Sciatic nerve (tissue), 2 donors: ENCODE measurements around the gene CCDC85A. TPM values are rescaled to one million over a fixed set of nuclear protein-coding genes. Genes with fewer than 3 reads are reported as not detected.

ENCODE experiments used
- ATAC-seq: fragments of 200-7000 bp; cut with Tn5 transposase; one replicate; pipeline ENCODE4 v1.9.1; 2020; ENCODE audit warnings: mild to moderate bottlenecking, moderate library complexity
- DNase-seq: peaks from one replicate; pipeline ENCODE4 v3.0.0-alpha.2; 2020; ENCODE audit warnings: low spot score
- intact Hi-C: fragments of 100-400 bp; cut with DNase I; formaldehyde crosslinking; loops from one replicate; pipeline ENCODE4 v1.14.2; 2022
- total RNA-seq: library from RNA; stranded (reverse); fragmentation: NEBNext Ultra II Directional; extraction: Animal tissue kit (Norgen Biotek cat#: 25700); gene quantifications from one replicate; pipeline ENCODE4 v1.2.1, GENCODE V29; 2021
- donor health status: DM: no; HTN: no; CAD: no.
- donor health status: DM: no; HTN: no; CAD: no.

The CCDC85A gene
- total RNA-seq, 1 donor from 2014 or later: 3.9 TPM

DNA sequence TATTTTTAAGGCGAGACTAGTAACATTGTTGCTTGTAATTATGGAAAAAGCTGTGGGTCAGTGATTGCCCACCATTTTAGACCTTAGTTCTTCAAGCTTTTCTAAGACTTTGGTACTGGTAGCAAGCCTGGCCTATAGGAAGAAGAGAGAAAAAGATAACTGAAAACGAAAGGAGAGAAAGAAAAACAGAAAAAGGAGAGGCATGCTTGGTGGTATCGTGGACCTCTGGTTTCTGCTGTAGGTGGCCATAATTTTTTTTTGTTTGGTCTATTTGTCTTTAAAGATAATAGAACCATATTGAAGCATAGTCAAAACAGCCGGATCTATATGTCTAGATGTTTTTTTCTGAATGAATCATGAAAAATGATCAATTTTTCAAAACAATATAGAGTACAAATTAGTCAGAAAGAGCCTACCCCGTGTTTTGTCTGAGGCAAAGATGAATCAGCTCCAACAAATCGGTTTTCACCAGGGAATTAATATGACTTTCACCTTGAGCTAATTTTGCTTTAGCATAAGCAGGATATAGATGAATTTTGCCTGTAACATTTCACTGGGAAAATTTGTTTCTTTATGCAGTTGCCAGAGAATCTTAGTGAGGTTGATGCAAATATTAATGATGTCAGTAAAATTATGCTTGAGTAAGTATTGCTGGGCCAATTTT is 45.7 kb downstream of the CCDC85A start:
- intact Hi-C loops: no loop called here
- ATAC-seq (no peak), DNase-seq (no peak)

DNA sequence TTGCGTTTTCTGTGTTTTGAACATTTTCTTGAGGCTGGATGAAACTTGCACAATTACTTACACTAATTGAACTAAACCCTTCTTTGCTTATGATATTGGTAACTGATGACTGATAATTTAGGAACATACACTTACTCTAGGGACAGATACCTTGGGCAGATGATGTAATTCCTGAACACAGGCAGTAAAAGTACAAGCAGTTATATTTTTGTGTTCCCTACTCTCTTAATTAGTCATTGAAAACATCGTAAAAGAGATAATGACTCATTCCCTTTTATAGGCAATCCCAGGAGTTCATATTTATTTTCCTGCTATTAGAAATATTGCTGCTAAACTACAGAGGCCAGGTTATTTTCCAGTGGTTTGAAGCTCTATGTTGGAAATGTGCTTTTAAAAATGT is 46.4 kb downstream of the CCDC85A start:
- DNase-seq (no peak), ATAC-seq (no peak)
- intact Hi-C loops: no loop called here

DNA sequence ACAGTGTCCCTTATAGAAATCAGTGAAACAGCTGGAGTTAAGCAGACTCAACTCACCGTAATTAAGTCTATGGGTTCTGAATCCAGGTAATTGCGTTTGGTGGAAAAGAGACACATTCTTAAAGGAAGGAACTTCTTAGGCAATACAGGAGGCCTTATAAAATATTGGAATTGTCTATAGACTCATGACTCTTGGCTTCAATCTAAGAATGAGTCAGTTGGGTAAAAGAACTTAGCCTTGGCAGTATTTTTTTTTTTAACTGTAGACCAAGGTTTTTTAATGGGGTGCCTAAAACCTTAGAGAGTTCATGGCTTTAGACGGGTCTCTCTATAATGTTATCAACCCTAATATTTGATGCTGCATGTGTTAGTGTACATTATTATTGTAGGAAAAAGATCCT is 47.6 kb downstream of the CCDC85A start:
- DNase-seq: no peak
- intact Hi-C loops: no loop called here
- ATAC-seq: no peak

DNA sequence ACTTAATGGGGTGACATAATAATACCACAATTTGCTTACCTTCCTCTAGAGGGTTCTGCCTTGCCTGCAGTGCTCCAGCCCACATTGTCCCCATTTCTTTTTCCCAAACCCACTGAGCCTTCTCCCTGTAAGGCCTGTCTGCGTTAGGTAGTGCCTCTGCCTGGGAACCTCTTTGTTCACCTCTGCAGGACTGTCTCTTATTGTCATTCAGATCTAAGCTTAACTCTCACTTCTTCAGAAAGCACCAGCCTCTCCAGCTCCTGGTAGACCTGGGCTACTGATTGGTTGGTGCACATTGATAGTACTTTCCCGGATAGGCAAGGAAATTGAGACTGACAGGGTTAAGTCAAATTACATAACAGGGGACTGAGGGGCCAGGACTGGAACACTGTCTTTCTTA is 49.1 kb downstream of the CCDC85A start:
- DNase-seq (no peak), ATAC-seq (no peak)
- intact Hi-C loops: no loop called here

GRCh38 chr2:56234241-56234640 is 50.5 kb downstream of the CCDC85A start:
- DNase-seq: no peak
- ATAC-seq: no peak
- intact Hi-C loops: no loop called here

DNA sequence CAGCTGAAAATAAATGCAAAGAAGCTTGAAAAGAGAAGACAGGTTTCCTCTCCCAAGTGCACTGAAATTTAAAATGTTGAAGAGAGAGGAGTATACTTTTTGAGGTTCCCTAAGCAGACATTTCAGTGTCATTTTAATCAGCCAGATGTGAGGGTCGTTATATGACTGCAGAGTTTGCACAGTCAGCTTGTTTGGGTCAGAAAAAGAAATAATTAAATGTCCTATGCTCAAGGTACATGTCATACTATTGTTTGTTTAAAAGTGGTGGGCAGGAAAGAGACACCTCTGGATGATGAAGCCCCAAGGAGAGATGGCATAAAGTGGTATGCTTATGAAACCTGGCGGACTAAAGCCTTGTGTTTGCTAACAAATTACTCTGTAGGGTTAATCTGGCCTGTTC is 55.2 kb downstream of the CCDC85A start:
- DNase-seq (no peak), ATAC-seq (no peak)
- intact Hi-C loops: no loop called here

GRCh38 chr2:56239437-56239836 is 55.6 kb downstream of the CCDC85A start:
- intact Hi-C loops: no loop called here
- ATAC-seq: no peak
- no peak for DNase-seq

DNA sequence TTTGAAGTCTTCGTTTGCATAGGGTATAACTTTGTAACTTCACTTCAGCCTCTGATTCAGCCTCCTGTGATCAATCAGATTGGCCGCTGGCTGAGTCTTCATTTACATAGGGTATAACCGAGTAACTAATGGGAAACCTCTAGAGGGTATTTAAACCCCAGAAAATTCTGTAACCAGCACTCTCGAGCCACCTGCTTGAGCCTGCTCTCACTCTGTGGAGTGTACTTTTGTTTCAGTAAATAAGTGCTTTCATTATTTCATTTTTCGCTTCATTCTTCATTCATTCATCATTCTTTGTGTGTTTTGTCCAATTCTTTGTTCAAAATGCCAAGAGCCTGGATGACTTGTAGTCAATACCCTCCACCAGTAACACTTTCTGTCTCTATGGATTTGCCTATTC is 56.4 kb downstream of the CCDC85A start:
- ATAC-seq (no peak), DNase-seq (no peak)
- intact Hi-C loops: no loop called here

DNA sequence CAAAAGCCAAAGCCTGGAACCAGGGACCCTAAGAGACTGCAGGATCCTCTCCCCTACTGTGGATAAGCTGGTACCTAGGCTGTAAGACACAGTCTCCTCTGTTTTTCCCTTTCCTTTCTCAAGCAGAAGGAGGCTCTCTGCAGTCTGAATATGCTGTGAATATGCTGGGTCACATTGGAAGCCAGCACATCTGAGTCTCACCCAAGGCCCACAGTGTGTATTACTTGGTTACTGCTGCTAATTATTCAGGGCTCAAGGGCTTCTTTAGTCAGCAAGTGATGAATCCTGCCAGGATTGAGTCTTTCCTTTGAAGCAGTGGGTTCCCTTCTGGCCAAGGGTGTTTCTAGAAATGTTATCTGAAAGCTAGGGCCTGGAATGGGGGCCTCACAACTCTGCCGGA is 60.7 kb downstream of the CCDC85A start:
- intact Hi-C loops: no loop called here
- ATAC-seq (no peak), DNase-seq (no peak)

DNA sequence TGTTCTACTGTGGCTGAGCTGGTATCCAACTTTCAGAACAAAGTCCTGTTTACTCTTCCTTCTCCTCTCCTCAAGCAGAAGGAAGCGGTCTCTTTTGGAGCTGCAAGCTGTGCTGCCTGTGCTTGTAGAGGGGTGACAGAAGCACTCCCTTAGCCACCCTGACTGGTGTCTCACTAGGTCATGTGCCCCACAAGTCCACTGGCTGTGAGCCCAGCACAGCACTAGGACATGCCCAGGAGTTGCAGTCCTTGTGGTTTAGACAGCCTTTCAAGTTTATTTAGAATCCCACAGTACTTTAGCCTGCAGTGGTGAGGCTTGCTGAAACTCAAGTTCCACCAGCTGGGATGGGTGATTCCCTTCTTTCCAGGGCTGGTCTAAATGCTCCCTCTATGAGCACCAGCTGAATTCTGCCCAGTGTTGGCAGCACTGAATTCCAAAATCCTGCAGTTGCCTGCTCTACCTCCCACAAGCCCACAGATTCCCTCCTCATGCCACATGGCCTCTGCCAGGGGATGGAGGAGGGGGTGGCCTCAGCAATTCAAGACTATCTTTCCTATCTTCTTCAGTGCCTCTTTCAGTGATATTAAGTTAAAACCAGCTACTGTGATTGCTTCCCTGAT is 61.2 kb downstream of the CCDC85A start:
- ATAC-seq (no peak), DNase-seq (no peak)
- intact Hi-C loops: no loop called here

GRCh38 chr2:56248965-56249742 is 65.4 kb downstream of the CCDC85A start:
- ATAC-seq (no peak), DNase-seq (no peak)
- intact Hi-C loops: no loop called here

DNA sequence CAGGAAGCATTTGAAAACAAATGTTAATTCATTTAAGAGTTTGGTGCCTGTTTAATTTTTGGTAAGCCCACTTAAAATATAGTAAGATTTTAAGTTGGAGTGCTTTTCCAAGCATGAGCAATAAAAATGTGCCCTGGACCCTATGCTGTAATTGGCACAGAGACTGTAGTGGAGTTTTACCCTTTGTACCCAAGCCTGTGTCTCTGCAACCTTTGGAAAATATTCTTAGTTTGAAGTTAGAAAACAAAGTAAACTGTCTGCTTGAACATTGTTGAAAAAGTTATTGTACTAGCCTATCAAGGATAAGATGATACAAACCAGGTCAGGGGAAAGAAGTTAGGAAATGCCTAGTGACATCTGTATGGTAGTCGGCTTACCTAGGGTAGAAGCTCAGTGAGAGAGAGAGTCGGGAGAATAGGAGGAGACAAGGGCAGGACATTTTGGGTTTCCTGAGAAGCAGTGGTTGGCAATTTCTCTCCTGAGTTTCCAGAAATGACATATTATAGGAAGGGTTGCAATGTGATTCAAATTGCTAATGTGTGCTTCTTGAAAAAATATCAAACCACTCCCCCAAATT is 66.5 kb downstream of the CCDC85A start:
- DNase-seq: no peak
- no peak for ATAC-seq
- intact Hi-C loops: no loop called here

DNA sequence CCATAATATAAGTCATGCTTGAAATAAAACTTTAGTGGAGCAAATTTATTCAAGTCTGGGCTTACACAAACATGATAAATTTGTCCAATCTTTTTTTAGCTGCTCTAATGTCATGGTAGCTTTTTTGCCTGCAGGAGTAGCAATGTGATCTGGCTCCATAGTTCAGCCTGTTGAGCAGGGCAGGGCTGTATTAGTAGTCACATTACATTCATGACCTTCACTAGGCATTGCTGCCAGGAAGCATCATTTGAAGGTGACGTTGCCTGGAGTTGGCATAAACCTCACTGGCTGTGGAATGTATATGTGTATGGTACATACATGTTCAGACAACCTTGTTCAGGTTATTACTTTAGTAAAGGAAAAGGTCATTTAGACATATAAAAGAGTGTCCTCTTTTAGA is 76.6 kb downstream of the CCDC85A start:
- intact Hi-C loops: no loop called here
- no peak for DNase-seq
- ATAC-seq: no peak

DNA sequence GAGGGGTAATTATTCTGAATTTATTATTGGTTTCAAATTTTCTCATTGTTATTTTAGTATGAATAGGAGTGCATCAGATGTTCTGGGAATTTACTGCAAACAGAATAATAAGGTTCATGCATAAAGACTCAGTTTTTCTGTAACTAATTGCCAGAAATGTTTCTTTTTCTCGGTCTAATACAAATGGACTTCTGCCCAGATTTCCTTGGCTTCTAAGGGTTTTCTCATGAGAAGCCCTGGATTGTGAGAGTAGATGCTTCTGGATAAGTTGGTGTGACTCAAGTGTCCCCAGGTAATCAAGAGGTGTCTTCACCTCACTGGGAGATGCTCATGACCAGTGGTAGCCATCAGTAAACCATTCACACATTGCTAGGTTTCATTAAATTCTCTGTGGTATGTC is 78.5 kb downstream of the CCDC85A start:
- intact Hi-C loops: no loop called here
- DNase-seq: no peak
- no peak for ATAC-seq

- no peak for DNase-seq
- no peak for ATAC-seq
- intact Hi-C loops: no loop called here
These were observed 80.1 kb downstream of the CCDC85A start for GRCh38 chr2:56263876-56264275.

DNA sequence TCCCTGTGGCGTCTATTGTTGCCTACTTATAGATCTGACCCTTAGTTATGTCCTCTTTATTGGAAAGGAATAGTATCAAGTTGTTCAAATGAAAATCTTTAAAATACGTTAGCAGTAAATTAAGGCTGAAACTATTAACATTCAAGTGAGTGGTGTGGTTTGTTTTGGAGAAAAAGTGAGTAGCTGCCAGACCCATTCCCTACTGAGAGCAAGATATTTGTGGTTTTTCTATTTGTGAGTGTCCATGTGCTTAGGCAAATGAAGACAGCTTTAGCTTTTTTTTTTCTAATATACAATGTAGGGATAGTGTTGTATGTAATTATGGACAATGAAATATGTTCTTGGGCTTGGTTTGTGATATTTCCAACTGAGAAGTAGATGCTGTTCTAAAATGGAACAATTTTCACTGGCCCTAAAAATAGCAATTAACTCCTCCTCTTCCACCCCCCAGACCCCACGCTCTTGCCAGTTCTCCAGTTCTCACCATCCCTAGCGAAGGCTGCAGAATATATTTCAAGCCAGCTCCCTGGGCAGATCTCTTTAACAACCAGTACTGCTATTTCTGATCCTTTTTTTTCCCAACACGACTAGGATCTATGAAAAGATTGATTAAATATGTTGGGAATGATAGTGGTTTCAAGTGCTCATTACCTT is 83.1 kb downstream of the CCDC85A start:
- ATAC-seq: no peak
- DNase-seq: no peak
- intact Hi-C loops: no loop called here

DNA sequence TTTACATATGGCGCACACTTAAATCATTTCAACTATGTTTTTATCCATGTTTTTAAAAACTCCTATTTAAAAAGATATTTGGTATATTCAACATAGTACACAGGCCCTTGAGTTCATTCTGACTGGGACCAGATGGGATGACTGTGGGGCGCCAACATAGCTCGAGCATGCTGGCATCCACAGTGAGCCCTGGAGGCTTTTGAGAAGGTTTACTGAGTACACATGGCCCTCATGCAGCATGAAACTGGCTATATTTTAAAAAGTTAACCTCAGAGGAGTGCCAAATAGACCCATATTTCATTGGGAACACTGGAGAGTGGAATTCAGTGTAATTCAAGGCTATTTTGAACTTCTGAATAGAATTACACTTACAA is 83.6 kb downstream of the CCDC85A start:
- intact Hi-C loops: no loop called here
- ATAC-seq (no peak), DNase-seq (no peak)

GRCh38 chr2:56268856-56269255 is 85.1 kb downstream of the CCDC85A start:
- ATAC-seq (no peak), DNase-seq (no peak)
- intact Hi-C loops: no loop called here

DNA sequence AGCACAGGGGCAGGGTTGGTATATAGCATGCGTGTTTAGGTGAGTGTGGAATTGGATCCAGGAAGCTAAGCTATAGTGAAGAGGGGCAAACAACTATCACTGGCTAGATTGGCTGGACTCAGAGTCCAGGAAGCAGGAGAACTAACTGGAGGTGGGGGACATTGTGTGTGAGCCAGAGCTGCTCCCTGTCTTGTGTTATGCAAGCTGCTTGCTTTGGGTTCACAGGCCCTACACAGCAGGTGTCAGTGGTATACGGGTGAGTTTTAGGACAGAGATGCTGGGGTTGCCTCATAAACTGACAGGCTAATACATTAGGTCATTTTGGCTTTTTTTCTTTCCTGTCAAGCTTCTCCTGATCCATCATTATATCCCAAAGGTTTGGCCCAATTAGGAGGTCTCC is 87.5 kb downstream of the CCDC85A start:
- intact Hi-C loops: no loop called here
- ATAC-seq (no peak), DNase-seq (no peak)

DNA sequence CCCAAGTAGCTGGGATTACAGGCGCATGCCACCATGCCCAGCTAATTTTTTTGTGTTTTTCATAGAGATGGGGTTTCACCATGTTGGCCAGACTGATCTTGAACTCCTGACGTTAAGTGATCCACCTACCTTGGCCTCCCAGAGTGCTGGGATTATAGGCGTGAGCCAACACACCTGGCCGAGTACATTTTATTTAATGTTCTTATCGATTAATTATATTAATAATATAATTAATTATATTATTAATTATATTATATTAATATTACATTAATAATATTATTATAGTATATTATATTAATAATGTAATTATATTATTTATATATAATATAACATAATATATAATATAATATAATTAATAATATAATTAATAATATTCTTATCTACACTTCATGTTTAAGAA is 101.4 kb downstream of the CCDC85A start:
- ATAC-seq (no peak), DNase-seq (no peak)
- intact Hi-C loops: no loop called here
